MM.1S (cell line): ENCODE results near the gene PSMC3.

ENCODE experiments used
- EZH2 ChIP-seq: fragments of 300-600 bp; sonication (generic); optimal IDR thresholded peaks from 2 replicates; pipeline ENCODE3; 2017; ENCODE audit warnings: low read depth, mild to moderate bottlenecking, antibody characterized with exemption, low read length, mixed read lengths
- EZH2phosphoT487 ChIP-seq: fragments of 300-600 bp; sonication (generic); IDR thresholded peaks from 2 replicates; pipeline ENCODE4 v1.6.1; 2018; ENCODE audit warnings: antibody characterized with exemption, low read length
- TF ChIP-seq, protein P1 (sequence below): fragments of 300-600 bp; sonication (generic); IDR thresholded peaks from 2 replicates; pipeline ENCODE4 v1.5.1; 2016; ENCODE audit warnings: antibody characterized with exemption, low read length, mixed read lengths

DNA sequence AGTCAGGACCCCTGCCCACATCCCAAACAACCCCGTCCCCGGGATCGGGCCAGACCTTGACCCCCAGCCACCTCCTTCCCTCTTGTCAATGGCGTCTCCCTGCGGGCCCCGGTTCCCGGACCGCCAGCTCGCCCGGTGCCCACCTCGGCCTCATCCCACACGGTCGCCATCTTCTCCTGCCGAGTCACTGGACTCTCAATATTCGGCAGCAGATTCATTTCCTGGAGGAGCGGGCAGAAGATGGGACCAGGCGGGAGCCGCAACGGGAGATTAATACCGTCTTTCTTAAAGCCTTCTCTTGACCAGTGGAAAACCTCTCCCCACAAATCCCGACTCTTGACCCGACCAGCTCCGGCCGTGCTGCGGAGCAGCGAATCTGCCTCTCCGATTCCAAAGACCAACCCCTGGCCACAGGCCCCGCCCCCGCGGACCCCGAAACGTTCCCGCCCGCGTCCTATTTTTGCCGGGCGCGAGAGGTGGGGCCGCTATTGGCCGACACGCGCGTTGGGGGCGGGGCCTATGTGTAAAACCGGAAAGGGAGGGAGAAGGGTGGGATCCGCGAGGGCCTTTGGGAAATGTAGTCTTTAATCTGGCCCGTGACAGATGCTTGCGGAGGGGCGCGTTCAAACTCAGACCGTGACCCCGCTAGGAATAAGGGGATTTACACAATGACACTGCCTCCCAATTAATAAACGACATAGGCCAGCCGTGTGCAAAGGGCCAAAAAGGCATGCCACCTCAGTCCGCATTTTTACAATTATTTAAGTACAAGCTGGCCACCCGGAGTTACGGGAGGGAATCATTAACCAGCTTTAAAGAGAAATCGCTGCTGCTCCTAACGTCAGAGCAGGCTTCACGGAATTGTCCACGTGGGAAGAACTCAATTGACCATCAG, at the start of gene PSMC3:
- TF ChIP-seq, protein P1, sequence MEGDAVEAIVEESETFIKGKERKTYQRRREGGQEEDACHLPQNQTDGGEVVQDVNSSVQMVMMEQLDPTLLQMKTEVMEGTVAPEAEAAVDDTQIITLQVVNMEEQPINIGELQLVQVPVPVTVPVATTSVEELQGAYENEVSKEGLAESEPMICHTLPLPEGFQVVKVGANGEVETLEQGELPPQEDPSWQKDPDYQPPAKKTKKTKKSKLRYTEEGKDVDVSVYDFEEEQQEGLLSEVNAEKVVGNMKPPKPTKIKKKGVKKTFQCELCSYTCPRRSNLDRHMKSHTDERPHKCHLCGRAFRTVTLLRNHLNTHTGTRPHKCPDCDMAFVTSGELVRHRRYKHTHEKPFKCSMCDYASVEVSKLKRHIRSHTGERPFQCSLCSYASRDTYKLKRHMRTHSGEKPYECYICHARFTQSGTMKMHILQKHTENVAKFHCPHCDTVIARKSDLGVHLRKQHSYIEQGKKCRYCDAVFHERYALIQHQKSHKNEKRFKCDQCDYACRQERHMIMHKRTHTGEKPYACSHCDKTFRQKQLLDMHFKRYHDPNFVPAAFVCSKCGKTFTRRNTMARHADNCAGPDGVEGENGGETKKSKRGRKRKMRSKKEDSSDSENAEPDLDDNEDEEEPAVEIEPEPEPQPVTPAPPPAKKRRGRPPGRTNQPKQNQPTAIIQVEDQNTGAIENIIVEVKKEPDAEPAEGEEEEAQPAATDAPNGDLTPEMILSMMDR: no peak
- TF ChIP-seq EZH2phosphoT487 (no peak), EZH2 (no peak)
